PC-9 (cell line): ENCODE data around the gene HMG20A. TPM values are rescaled to one million over a fixed set of nuclear protein-coding genes. Genes with fewer than 3 reads are reported as not detected.
A peak's percentile ranks its signal among the peaks of the same experiment; 100 is the strongest.

Experiments used
- BruUV-seq: library from RNA; stranded (reverse); fragments of 400-500 nt; replicated peaks from 2 replicates; lab custom pipeline; 2021; lab: Mats Ljungman, UMichigan
- CTCF ChIA-PET: fragments of 300-600 bp; sonication (Branson Sonifier 250); formaldehyde crosslinking; loops from one replicate; lab custom pipeline; 2022; ENCODE audit warnings: antibody characterized with exemption; lab: Charles Lee
- POLR2A ChIA-PET: fragments of 300-600 bp; sonication (Branson Sonifier 250); formaldehyde crosslinking; loops from one replicate; lab custom pipeline; 2022; ENCODE audit warnings: antibody characterized with exemption; ENCODE audit not compliant: unreplicated experiment; lab: Charles Lee
- DNase-seq, 2 experiments: peaks; one replicate each; pipeline versions ENCODE4 v3.0.0 to v3.0.0-alpha.2; 2015 to 2022; ENCODE audit warnings: mixed read lengths in 1 of 2
- H2AFZ ChIP-seq: fragments of 200-600 bp; sonication (generic); 2 replicates; pipeline ENCODE4 v1.8.1; 2017; ENCODE audit warnings: antibody characterized with exemption
- H3F3A ChIP-seq: fragments of 200-600 bp; sonication (generic); 2 replicates; pipeline ENCODE4 v1.8.1; 2017; ENCODE audit warnings: antibody characterized with exemption, mild to moderate bottlenecking, low read depth; ENCODE audit not compliant: insufficient read depth
- H3K27ac ChIP-seq: fragments of 200-600 bp; sonication (generic); 2 replicates; pipeline ENCODE4 v1.6.1; 2016; ENCODE audit warnings: mixed run types
- H3K27me3 ChIP-seq: fragments of 200-600 bp; sonication (generic); 2 replicates; pipeline ENCODE4 v1.6.1; 2016; ENCODE audit warnings: low read depth, mixed run types; ENCODE audit not compliant: insufficient read depth
- H3K36me3 ChIP-seq: fragments of 200-600 bp; sonication (generic); 2 replicates; pipeline ENCODE4 v1.6.1; 2016; ENCODE audit warnings: low read depth, mixed run types
- H3K4me1 ChIP-seq: fragments of 200-600 bp; sonication (generic); replicated peaks from 2 replicates; pipeline ENCODE4 v1.6.1; 2016; ENCODE audit warnings: mixed run types; ENCODE audit not compliant: insufficient read depth
- H3K4me2 ChIP-seq: fragments of 200-600 bp; sonication (generic); 2 replicates; pipeline ENCODE4 v1.6.1; 2017; ENCODE audit warnings: mixed run types
- H3K4me3 ChIP-seq: fragments of 200-600 bp; sonication (generic); 2 replicates; pipeline ENCODE4 v1.6.1; 2016; ENCODE audit warnings: mixed run types
- H3K79me2 ChIP-seq: fragments of 200-600 bp; sonication (generic); 2 replicates; pipeline ENCODE4 v1.6.1; 2017; ENCODE audit warnings: low read depth, mixed run types
- H3K9me2 ChIP-seq: fragments of 200-600 bp; sonication (generic); 2 replicates; pipeline ENCODE4 v1.8.1; 2017; ENCODE audit warnings: mild to moderate bottlenecking; ENCODE audit not compliant: insufficient read depth
- H3K9me3 ChIP-seq: fragments of 200-600 bp; sonication (generic); 2 replicates; pipeline ENCODE4 v1.8.1; 2016; ENCODE audit warnings: low read depth; ENCODE audit not compliant: insufficient read depth
- H4K20me1 ChIP-seq: fragments of 200-600 bp; sonication (generic); 2 replicates; pipeline ENCODE4 v1.8.1; 2017; ENCODE audit not compliant: insufficient read depth
- EZH2 ChIP-seq: fragments of 200-600 bp; sonication (generic); IDR thresholded peaks from 2 replicates; pipeline ENCODE4 v1.8.0; 2017; ENCODE audit warnings: antibody characterized with exemption, low read depth
- intact Hi-C: fragments of 100-400 bp; cut with micrococcal nuclease; formaldehyde crosslinking; loops from one replicate; pipeline ENCODE4 v1.10.0; 2022; ENCODE audit not compliant: unreplicated experiment
- total RNA-seq: library from RNA; stranded (reverse); gene quantifications from 2 replicates; pipeline ENCODE4 v1.2.3, GENCODE V29; 2021
- TF ChIP-seq, protein P1 (sequence below): fragments of 200-600 bp; sonication (generic); conservative IDR thresholded peaks from 2 replicates; pipeline ENCODE4 v1.6.1; 2017; ENCODE audit warnings: mixed run types, antibody characterized with exemption, mild to moderate bottlenecking, moderate library complexity

Gene HMG20A
- total RNA-seq, 1 experiment from 2014 or later = 33.4 TPM

DNA sequence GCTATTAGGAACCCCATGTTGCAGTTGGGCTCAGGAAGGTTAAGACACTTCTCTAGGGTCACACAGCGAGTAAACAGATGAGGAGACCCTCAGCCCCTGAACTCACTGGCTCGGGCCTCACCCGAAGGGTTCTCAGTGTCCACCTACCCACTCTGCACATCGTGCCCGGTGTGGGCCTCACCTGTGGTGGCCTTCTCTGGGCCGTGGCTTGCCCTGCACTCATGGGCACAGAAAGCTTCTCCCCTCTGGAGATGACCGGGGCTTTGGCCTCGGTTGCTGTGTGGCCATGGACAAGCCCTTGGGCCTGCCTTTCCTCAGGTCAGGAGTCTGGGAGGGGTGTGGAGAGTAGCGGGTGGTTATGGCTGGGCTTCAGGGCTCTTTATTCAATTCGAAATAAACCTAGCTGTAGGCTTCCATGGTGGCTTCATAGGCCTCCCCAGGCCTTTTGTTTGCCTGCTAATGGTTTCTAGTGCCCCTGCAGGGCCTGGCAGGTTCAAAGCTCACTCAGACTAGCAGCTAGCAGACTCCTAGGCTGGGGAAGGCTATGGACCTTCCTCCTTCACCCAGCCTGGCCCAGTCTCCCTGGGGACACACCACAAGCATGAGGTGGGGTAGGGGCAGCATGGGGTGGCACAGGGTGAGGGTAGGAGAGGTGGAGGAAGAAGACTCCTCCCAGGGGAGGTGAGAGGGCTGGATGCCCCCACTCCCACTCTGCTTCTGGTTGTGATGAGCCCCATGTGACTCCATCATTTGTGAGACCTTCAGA lies 108.9 kb downstream of the HMG20A start:
- POLR2A ChIA-PET = no interaction called here
- Histone ChIP-seq H3K27ac (no peak overlapping the region), H3K9me2 (no peaks in the 10 kb centered on the region), H3K4me1 (peaks cover 16% of the 10 kb centered on the region), H3K4me3 (no peak overlapping the region), H3K9me3 (no peaks in the 10 kb centered on the region), H3K4me2 (no peak overlapping the region), H4K20me1 (no peaks in the 10 kb centered on the region), H3F3A (no peaks in the 10 kb centered on the region), H3K36me3 (no peaks in the 10 kb centered on the region), H3K79me2 (no peaks in the 10 kb centered on the region), H3K27me3 (no peaks in the 10 kb centered on the region), H2AFZ (no peak overlapping the region)
- no peak for DNase-seq
- intact Hi-C loops = no loop called here
- no TSS peak for BruUV-seq
- TF ChIP-seq, protein P1, sequence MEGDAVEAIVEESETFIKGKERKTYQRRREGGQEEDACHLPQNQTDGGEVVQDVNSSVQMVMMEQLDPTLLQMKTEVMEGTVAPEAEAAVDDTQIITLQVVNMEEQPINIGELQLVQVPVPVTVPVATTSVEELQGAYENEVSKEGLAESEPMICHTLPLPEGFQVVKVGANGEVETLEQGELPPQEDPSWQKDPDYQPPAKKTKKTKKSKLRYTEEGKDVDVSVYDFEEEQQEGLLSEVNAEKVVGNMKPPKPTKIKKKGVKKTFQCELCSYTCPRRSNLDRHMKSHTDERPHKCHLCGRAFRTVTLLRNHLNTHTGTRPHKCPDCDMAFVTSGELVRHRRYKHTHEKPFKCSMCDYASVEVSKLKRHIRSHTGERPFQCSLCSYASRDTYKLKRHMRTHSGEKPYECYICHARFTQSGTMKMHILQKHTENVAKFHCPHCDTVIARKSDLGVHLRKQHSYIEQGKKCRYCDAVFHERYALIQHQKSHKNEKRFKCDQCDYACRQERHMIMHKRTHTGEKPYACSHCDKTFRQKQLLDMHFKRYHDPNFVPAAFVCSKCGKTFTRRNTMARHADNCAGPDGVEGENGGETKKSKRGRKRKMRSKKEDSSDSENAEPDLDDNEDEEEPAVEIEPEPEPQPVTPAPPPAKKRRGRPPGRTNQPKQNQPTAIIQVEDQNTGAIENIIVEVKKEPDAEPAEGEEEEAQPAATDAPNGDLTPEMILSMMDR = no peak
- CTCF ChIA-PET = interaction anchor here (0.5 kb wide), 1 partner anchor 22 kb away, joined by 3 read pairs; no protein-coding TSS in a partner anchor

GRCh38 chr15:77530576-77530975 lies 109.9 kb downstream of the HMG20A start:
- Histone ChIP-seq H3K4me1 (peaks cover 16% of the 10 kb centered on the region), H3K9me3 (no peaks in the 10 kb centered on the region), H4K20me1 (no peaks in the 10 kb centered on the region), H3K79me2 (no peaks in the 10 kb centered on the region), H2AFZ (no peak overlapping the region), H3K4me2 (no peak overlapping the region), H3F3A (no peaks in the 10 kb centered on the region), H3K27ac (no peak overlapping the region), H3K27me3 (no peaks in the 10 kb centered on the region), H3K9me2 (no peaks in the 10 kb centered on the region), H3K36me3 (no peaks in the 10 kb centered on the region), H3K4me3 (no peak overlapping the region)
- ChIA-PET POLR2A (no interaction called here), CTCF (no interaction called here)
- no TSS peak for BruUV-seq
- DNase-seq = peak in 1 of 2 experiments; percentile 38
- intact Hi-C loops = no loop called here
- TF ChIP-seq EZH2 = no peak
- TF ChIP-seq, protein P1 = no peak

GRCh38 chr15:77531191-77532000 lies 110.7 kb downstream of the HMG20A start:
- Histone ChIP-seq H3K79me2 (no peaks in the 10 kb centered on the region), H2AFZ (no peak overlapping the region), H3K9me2 (no peaks in the 10 kb centered on the region), H3K9me3 (no peaks in the 10 kb centered on the region), H3K4me1 (peaks cover 16% of the 10 kb centered on the region), H4K20me1 (no peaks in the 10 kb centered on the region), H3K27me3 (no peaks in the 10 kb centered on the region), H3K36me3 (no peaks in the 10 kb centered on the region), H3K4me2 (no peak overlapping the region), H3F3A (no peaks in the 10 kb centered on the region), H3K4me3 (no peak overlapping the region), H3K27ac (no peak overlapping the region)
- ChIA-PET CTCF (no interaction called here), POLR2A (no interaction called here)
- intact Hi-C loops = no loop called here
- BruUV-seq = no TSS peak
- TF ChIP-seq EZH2 = no peak
- TF ChIP-seq, protein P1 = no peak
- no peak for DNase-seq
